Fibroblast of skin of right quadriceps (primary cell): ENCODE data around the gene TRMT10A.
"Not testable (repeated sequence)": the region's sequence is repeated elsewhere in the genome, so short reads cannot be mapped to it uniquely, and the experiment has no call there.

Experiments
- DNase-seq: peaks from one replicate; pipeline ENCODE4 v3.0.0-alpha.2; 2013

The TRMT10A gene

DNA sequence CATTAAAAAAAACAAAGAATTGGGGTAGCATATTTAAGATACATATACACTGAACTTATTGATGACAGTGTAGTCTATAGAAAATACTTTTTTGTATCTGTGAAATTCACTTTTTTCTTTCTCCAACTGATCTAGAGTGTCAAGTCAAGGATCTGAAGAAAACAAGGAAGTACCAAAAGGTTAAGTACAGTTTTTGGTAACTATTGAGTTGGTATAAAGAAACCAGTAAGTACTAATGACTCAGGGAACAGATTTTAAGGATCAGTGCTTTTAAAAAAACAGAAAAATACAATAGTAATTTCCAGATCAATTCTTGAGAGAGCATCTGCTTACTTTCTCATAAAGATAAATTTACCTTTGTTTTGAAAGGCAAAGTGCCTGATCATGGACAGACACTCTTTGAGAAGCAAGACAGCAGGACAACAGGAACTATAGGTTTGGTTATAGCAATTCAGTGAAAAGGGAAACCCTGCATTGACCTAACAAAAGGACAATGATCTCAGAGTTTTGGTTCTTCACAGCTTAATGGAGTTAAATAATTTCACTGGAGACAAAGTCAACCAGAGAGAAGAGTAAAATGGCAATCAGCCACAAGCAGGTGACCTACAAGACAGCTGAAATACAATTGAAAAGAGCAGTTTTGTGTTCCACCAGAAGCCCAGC is 23.4 kb downstream of the TRMT10A start:
- DNase-seq = no peak

GRCh38 chr4:99537674-99538073 is 26.2 kb downstream of the TRMT10A start:
- no peak for DNase-seq

GRCh38 chr4:99536848-99537247 is 27.0 kb downstream of the TRMT10A start:
- no peak for DNase-seq

DNA sequence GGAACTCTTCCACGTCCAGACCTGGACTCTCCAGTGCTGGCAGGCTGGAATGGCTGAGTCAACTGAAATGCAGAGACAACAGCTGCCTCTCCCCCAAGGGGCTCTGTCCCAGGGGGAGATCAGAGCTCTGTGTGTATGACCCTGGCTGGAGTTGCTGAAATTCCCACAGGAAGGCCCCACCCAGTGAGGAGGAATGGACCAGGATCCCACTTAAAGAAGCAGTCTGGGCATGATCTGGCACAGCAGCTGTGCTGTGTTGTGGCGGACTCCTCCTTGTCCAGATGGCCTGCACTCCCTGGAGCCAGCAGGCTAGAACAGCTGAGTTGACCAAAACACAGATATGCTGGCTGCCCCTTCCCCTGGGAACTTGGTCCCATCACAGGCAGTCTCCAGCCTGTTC is 27.6 kb downstream of the TRMT10A start:
- DNase-seq = no peak

GRCh38 chr4:99534699-99535098 is 29.1 kb downstream of the TRMT10A start:
- not testable (repeated sequence) for DNase-seq

GRCh38 chr4:99529956-99530355 is 33.9 kb downstream of the TRMT10A start:
- DNase-seq = no peak

- peak; percentile 15 for DNase-seq
These were observed 34.6 kb downstream of the TRMT10A start for GRCh38 chr4:99529228-99529627.

- no peak for DNase-seq
These were observed 45.1 kb downstream of the TRMT10A start for GRCh38 chr4:99518601-99519295.

DNA sequence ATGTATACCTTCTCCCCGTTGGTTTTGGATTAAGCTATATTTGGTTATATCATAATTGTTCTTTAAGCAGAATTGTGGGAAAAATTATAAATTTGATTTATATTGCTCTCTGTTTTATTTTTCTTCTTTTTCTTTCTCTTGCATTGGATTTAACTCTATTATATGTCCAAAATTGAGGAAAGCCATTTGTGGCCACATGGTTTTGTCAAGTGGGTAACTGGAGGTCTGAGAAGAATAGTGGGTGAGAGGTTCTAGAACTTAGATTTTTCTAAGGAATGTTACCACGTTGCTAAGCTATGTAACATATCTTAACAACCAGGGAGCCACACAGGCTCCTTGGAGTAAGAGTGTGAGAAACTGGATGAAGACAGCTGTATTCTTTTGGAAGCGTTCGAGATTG is 53.1 kb downstream of the TRMT10A start, which contains the start of gene C4orf17:
TSS of gene C4orf17 (plus strand) at position 301 of the 400 bp plus-strand sequence. CDS start 2,061 bp downstream, outside the sequence.
- DNase-seq = no peak

DNA sequence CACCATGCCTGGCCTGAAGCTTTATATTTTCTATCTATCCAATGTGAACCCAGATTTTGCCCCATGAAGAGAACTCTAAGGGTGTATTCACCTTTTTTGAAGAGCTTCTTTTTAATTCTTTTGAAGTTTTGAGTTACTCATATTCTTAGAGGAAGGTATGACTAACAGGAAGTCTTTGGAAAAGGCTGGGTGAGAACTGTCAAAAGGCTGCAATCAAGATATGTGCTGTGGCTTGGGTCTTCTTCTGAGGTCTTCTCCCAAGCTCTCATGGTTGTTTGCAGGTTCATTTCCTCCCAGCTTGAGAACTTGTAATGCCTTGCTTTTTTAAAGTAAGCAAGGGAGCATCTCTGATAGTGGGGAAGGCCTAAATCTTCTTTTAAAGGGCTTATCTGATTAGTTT is 56.1 kb downstream of the TRMT10A start:
- DNase-seq = no peak

- no peak for DNase-seq
These were observed 56.5 kb downstream of the TRMT10A start for GRCh38 chr4:99507349-99507748.

GRCh38 chr4:99506781-99507180 is 57.1 kb downstream of the TRMT10A start:
- DNase-seq = no peak

GRCh38 chr4:99504804-99505502 is 58.9 kb downstream of the TRMT10A start:
- no peak for DNase-seq
